Activated T-cell treated with anti-CD3 and anti-CD28 coated beads, Interleukin-2, amount 50 U/mL, for 48 hours (primary cell): ENCODE data around the gene CYS1.
"Not testable (repeated sequence)": the region's sequence is repeated elsewhere in the genome, so short reads cannot be mapped to it uniquely, and the experiment has no call there.

Experiments
- DNase-seq, 2 experiments: peaks; one replicate each; pipeline ENCODE4 v3.0.0-alpha.2; 2020

Gene CYS1

DNA sequence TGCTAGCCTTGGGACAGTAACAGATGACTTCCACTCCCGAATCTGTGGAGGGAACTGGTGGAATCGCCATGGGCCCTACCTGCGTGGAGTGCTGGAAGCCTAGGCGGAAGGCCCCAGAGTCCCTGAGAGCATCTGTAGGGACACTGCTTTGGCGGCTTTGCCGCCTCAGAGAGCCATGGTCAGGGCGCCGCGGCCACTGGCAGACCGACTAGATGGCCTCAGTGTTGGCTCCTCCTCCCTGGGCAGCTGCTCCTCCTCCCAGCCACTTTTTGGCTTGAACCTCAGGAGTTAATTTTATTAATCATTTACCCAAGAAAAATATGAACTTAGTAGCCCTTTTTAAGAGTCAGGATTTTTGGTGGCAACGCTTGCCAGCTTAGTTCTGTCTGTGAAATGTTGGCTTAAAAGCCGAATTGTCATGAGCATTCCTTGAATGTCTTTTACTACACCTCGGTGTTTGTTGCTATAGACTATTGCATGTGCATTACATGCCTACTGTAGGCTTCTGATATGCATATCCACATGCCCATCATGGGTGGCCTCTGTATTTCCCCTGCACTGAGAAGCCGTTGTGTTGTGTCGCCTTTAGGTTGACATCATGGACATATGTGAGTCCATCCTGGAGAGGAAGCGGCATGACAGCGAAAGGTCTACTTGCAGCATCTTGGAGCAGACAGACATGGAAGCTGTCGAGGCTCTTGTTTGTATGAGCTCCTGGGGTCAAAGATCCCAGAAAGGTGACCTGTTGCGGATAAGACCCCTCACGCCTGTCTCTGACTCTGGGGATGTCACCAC lies 34.5 kb downstream of the CYS1 start:
- DNase-seq, result no peak

DNA sequence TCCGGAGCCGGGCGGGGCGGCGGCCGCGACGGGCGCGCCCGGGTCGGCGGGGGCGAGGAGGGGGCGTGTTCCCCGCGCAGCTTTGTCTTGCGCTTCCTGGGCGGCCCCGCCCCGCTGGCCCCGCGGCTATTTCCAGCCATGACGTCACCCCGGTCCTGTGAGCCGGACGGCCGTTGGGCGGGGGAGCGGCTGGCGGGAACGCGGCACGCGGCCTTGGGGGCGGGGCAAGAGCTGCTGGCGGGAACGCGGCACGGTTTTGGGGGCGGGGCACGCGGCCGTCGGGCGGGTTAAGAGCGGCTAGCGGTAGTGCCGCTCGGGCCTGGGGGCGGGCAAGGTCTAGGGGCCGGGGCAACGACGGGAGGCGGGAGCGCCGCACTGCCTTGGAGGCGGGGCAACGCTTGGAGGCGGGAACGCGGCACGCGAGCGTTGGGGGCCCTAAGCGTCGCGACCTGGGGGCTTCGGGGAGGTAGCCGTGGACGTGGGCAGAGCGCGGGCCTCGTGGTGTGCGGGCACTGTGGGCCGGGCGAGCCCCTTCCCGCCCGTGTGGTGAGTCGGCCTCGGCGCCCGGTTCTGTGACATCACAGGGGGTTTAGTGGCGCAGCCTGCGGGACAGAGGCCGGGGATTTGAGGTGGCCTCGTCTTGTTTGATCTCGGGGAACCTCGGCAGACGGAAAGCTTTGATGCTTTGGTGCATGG lies 36.2 kb downstream of the CYS1 start:
- peak; percentile 90 to 91 for DNase-seq

DNA sequence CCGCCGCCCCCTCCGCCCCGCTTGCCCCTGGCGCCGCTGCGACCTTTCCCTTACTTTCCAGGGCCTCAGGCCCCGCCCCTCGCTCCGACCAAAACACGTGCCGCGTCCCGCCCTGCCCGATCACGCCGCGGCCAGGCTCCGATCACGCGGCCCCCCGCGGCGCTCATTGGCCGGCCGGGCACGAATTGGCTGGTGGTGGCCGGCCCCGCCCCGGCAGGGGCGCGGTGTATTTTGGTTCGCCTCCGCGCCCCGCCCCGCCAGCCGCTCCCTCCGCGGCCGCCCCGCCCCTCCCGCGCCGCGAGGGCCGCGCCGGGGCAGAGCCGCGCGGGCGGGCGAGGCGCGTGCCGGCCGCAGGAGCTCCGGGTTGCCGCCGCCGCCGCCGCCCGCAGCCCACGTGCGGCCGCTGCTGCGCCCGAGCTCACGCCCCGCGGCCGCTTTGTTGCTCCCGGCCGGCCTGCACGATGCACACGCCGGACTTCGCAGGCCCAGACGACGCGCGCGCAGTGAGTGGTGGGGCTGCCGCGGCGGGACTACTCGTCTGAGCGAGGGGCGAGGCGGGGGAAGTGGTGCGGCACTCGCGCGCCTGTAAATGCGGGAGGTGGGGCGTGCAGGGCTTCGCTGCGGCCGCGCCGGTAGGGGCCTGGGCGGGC lies 36.8 kb downstream of the CYS1 start, which contains the start of gene KLF11:
Gene KLF11 (plus strand): TSS at position 295 of the 650 bp plus-strand sequence. CDS start 167 bp downstream, at position 462.
- DNase-seq, result peak; percentile 66 to 76

DNA sequence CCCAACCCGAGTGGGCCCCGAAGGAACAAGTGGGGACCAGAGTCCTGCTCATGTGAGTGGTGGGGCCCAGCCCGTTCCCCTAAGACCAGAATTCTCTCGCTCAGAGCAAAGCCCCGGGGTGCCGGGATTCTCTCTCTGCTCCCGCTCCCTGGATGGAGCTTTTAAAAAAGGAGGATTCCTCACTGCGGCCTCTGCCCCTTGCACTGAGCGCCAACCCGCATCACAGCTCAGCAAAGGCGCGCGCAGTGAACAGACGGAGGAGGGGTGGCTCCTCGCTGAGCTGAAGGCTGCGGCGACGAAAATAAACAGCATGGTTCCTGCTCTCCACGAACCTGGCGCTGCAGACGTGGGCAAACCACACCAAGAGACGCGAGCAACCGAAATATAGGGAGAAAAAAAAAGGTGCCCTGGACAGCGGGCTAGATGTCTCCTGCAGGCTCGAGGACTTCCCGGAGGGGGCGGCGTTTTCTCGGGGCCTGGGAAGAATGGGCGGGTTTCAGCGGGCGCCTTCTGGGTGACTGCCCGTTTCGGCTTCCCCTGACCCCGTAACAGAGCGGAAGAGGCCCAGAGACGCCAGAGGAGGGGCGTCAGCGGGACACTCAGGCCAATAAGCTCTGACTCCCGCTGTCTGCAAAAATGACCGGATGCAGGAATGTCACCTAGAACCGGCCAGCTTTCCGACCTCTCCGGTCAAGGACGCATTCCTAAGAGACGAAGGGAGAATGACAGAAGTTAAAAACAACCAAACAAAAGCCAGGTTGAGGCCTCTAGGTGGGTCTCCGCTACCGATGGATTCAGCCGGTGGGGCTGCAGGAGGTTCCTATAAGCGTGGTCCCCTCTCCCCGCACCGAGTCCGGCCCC lies 37.7 kb downstream of the CYS1 start:
- peak; percentile 41 to 47 for DNase-seq

DNA sequence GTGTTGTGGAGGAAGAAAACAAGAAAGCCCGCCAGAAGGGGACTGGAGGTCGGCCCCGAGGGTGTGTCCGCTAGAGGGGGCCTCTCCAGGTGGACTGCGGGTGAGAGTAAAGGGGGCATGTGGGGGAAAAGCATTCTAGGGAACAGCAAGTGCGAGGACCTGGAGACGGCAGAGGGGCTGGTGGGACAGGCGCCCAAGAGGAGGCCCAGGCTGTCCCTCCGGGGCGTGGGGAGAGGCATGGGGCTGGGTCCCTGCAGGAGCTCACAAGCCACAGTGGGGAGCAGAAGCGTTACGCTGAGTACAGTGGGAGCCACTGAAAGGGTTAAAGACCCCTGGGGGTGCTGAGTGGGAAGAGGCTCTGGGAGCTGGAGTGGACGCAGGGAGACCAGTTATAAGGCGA lies 38.5 kb downstream of the CYS1 start:
- DNase-seq, result no peak

DNA sequence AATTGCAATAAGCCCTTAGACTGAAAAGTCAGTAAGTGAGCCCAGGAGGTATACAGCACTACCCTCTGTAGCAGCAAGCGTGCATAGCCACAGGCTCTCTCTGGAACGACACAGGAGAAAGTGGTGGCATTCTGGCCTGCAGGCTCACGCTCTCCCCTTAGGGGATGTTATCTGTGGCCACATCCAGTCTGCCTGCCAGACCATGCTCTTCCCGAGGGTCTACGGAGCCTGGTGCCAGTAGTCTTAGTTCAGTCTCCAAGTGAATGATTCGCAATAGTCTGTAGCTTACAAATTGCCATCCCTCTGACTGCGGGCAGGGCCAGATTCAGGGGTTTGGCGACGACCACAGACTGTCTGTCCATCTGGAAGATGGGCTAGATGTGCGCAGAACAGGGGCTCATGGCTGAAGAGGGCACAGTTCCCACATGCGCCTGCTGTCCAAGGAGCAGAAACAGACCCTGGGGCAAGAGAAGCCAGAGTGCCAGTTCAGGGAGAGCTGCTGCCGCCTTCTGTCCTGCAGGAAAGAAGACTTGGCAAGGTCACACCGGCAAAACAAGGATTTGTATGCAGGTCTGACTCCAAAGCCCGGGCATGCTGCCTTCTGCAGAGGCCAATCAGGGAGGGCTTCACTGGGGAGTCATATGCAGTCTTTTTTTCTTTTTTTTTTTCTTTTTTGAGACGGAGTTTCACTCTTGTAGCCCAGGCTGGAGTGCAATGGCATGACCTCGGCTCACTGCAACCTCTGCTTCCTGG lies 40.4 kb downstream of the CYS1 start:
- no peak for DNase-seq

DNA sequence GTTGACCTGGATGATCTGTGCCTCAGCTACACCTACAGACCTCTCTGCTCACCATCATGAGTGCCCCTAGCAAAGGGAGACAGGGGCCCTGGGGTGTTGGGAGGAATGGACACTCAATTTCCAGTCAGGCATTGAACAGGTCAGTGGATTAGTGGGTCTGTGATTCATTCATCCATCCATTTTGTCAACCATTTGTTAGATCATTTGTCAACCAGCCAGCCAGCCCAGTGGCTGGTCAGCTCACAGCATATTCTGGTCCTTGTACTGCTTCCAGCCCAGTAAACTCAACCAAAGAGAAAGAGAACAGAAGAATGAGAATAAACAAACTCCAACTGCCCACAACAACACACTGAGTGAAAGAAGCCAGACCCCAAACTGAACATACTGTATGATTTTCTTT lies 41.5 kb downstream of the CYS1 start:
- no peak for DNase-seq

DNA sequence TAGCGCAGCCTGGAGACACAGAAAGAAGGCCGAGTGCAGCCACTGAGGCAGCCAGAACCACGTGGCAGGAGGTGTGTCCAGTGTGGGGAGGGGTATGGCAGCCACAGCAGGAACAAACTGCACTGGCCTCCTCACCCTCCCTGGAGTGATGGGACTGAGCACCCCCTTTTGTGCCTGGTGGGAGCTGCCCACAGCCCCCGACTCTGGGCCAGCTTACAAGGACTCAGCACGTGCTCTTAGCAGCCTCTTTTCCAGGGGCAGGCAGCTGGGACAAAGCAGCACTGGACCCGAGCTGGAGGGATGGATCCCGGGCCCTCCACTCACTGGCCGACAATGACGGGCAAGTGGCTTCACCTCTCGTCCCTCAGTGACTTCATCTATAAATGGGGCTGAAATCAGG lies 42.1 kb downstream of the CYS1 start:
- DNase-seq, result no peak

DNA sequence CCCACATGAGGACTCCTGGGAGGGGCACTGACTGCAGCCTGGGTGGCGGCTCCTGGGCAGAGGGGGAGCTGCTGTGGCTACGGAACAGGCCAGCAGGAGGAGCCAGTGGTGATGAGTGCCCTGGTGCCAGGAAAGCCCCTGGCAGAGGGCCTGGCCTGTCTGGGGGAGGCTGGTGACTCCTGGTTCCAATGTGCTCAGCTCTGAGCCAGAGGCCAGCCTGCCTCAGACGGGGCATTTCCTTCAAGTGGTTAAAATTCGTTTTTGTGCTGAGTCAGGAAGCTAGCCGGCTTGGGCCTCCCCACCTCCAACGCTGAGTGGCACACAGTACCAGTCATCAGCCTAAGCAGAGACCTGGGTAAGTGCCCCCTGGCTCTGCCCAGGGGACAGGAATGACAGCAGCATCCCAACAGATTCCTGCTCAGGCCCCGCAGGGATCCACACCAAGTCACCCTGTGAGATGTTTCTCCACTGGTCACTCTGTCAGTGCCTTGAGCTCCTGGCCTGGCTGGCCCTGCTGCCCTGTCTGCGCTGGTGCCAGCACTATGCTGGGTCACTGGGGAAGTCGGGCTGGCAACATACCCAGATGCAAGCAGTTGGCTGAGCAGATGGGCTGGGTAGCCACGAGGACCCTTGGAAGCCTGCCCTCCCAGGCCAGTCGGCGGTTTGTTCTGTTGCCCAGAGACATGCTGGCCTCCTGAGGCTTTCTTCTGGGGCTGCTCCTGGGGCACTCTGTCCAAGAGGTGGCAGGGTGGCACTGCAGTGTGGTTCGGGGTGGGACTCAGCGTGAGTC lies 43.9 kb downstream of the CYS1 start:
- peak; percentile 49 to 66 for DNase-seq

DNA sequence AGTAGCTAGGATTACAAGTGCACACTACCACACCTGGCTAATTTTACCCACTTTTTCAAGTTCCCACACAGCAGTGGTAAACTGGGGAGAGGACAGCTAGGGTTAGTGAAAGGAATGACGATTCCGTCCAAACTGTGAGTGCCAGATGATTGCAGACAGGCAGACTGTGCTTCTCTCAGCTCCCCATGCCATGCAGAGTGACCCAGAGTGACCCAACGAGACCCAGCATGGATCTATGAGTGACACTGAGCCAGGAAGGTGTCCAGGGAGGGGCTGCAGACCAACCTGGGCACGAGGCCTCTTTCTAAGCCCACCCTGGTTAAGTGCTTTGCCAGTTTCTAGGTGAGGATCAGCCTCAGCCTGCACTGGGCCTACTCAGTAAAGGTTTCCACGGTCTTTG lies 44.6 kb downstream of the CYS1 start:
- no peak for DNase-seq

DNA sequence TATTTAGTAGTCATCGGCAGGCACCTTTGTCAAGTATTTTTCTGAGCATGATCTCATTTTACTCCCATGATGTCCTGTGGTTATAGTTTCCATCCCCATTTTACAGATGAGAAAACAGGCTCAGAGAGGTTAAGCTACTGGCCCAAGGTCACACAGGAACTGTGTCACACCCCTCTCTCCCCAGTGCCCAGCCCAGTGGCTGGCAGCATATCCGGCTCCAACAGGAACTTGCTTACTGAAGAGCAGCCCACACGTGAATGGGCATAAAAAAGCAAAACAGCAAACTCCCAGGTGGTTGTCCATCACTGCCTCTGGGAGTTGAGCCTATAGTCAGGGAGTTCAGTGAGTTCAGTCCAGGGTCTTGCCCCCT lies 45.2 kb downstream of the CYS1 start:
- no peak for DNase-seq

DNA sequence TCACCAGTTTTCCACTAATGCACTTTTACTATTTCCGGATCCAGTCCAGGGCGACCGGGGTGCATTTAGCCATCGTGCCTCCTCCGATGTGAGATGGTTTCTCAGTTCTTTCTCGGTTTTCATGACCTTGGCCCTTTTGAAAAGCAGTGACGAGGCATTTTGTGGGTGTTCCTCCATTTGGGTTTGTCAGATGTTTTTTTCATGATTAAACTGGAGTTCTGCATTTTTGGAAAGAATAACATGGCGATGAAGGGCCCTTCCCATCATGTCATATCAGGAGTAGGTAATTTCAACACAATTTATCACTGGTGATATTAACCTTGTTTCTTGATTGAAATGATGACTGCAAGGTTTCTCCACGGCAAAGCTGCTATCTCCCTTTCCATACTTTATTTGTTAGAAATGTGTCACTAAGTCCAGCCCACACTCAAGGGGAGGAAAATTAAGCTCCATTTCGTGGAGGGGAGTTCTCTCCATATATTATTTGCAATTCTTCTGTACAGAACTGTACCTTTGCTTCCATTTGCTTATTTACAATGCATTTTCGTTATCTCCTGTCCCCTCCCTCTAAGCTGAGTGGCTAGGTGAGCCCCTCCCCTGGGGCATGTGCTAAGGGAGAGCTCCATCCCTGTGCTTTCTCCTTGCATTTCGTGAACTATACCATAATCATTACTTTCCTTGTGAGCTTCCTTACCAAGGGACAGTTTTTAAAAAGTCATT lies 45.7 kb downstream of the CYS1 start:
- DNase-seq, result no peak

DNA sequence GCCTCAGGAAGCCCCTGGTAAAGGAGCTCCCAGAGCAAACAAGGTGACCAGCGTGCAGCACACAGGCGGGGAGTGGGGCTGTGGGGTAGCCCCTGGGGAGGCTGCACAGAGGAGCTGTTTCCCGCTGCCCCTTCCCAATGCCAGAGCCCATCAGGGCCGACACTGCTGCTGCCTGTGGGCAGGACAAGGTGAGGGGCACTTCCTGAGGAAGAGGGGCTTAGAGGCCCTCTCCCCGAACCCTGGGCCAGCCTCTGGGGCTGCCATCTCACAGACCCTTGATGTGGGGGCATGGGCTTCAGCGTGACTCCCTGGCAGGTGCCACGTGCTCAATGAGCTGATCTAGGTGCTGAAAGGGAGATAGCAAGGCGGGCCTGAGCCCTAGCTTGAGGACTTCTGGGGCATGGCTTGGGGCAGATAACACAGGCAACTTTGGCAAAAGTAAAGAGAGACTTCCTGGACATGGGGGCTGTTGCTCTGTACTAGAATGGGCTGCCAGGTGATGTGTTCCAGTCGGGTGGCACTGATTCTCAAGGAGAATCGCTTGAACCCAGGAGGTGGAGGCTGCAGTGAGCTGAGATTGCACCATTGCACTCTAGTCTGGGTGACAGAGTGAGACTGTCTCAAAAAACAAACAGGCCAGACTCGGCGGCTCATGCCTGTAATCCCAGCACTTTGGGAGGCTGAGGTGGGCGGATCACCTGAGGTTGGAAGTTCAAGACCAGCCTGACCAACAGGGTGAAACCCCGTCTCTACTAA lies 46.8 kb downstream of the CYS1 start:
- no peak for DNase-seq

DNA sequence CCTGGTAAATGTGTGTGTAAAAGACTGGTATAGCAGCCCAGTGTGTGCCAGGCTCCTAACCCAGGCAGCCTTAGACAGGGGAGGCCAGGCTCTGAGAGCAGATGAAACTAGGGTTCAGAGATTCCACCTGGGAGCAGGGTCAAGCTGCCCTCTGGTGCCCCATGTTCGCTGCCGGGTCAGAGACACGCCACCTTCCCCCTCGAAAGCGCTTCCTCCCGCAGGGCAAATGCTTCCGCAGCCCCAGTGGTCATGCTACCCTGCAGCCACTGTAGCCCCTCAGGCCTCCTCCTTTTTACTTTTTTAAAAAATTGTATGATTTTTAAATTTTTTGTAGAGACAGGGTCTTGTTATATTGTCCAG lies 47.5 kb downstream of the CYS1 start:
- DNase-seq, result no peak

DNA sequence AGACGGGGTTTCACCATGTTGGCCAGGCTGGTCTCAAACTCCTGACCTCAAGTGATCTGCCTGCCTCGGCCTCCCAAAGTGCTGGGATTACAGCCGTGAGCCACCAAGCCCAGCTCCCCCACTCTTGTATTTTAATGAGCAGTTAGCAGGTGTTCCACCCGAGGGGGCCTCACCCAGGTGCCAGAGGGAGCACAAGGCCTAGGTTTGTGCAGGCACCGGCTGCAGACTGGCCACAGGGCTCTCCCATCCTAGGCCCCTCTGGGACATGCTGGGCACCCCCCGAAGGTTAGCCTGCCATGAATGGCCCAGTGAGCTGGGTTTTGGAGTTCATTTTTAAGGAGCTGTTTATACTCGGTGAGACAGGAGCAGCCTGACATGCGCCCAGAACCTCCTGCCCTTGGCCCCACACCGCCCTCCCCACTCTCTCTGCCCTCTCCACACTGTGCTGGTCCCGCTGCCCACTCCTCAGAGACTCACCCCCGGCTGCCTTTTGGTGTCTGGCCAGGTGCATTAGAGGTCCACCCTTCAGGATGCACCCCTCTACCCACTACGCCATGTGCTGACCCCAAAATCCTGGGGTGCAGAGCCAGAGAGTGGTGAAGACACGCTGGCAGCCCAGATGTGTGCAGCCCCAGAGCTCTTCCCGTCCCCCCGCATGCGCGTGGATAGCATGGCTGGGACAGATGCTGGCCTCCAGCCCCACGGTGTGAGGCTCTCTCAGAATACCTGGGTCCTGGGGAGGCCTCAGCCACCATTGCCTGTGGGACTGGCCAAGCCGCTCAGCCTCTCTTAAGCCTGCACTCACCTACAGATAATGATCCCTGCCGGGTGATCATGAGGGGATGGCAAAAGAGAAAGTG lies 48.1 kb downstream of the CYS1 start:
- DNase-seq, result no peak

DNA sequence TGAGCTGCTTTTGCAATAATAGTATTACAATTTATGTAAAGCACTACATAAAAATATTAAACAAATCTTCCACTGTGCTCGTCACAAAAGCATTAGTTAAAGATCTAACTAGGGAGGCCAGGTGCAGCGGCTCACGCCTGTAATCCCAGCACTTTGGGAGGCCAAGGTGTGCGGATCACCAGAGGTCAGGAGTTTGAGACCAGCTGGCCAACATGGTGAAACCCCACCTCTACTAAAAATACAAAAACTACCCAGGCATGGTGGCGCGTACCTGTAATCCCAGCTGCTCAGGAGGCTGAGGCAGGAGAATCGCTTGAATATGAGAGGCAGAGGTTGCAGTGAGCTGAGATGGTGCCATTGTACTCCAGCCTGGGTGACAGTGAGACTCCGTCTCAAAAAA lies 49.4 kb downstream of the CYS1 start:
- not testable (repeated sequence) for DNase-seq

DNA sequence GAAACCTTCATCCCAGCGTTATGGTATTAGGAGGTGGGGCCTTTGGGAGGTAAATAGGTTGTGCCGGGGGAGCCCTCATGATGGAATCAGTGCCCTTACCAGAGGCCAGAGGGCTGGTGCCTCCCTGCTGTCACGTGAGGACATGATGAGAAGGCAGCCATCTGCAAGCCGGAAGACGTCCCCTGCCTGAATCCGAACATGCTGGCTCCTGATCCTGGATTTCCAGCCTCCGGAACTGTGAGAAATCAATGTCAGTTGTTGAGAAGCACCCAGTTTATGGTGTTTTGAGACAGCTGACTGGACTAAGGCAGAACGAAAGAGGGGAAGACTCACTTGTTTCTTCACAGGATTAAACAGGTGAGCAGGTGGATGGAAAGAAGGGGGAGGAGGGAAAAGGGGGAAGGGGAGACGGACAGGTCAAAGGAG lies 49.9 kb downstream of the CYS1 start:
- DNase-seq, result no peak

DNA sequence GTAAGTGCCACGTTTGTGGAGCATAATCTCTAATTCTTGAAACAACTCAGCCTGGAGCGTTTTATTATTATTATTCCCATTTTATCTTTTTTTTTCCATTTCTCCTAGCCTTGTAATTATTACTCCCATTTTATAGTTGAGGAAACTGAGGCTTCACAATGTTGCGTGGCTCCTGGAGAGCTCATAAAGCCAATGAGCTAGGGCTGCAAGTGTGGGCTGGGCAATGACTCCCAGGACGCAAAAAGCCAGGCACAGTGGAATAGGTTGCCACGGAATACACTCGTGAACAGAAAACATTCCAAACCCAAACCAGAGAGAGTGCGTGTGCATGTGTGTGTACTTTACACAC lies 50.4 kb downstream of the CYS1 start:
- no peak for DNase-seq
